Measurements from ENCODE around the gene ITGBL1.

GRCh38 chr13:101700598-101700997 lies 248.1 kb downstream of the ITGBL1 start:
- no peak for TF ChIP-seq CTCF (IDR thresholded peaks at IDR 0.05; ENCODE audit: low read length)
- no peak for TF ChIP-seq EZH2 (optimal IDR thresholded peaks at IDR 0.05; ENCODE audit: low read depth, low read length)
- TF ChIP-seq EZH2phosphoT487 (IDR thresholded peaks at IDR 0.05; ENCODE audit: low read length) = no peak

Measured in MM.1S (cell line).